Suprapubic skin (tissue), 4 donors: ENCODE measurements around the gene PPP1R12B.
"Not testable (repeated sequence)": the region's sequence is repeated elsewhere in the genome, so short reads cannot be mapped to it uniquely, and the experiment has no call there.

Experiments used
- CTCF ChIP-seq, 2 donors: fragments of 200-600 bp in 1 of 2; fragments of 450-650 bp in 1 of 2; sonication (generic) in 1 of 2; IDR thresholded peaks; one replicate each; pipeline ENCODE4 v1.5.1; 2016 to 2019; ENCODE audit warnings: antibody characterized with exemption in 2 of 2, mild to moderate bottlenecking in 1 of 2, moderate library complexity in 1 of 2
- EP300 ChIP-seq: sonication (generic); formaldehyde crosslinking; IDR thresholded peaks from one replicate; pipeline ENCODE4 v1.6.1; 2017; ENCODE audit warnings: antibody characterized with exemption
- POLR2A ChIP-seq, 2 donors: fragments of 450-650 bp; IDR thresholded peaks; one replicate each; pipeline ENCODE4 v1.6.1; 2017; ENCODE audit warnings: antibody characterized with exemption in 2 of 2, mild to moderate bottlenecking in 2 of 2, moderate library complexity in 2 of 2
- POLR2AphosphoS5 ChIP-seq, 3 donors: sonication (generic); formaldehyde crosslinking; IDR thresholded peaks; one replicate each; pipeline ENCODE4 v1.6.1; 2017; ENCODE audit warnings: antibody characterized with exemption in 3 of 3

DNA sequence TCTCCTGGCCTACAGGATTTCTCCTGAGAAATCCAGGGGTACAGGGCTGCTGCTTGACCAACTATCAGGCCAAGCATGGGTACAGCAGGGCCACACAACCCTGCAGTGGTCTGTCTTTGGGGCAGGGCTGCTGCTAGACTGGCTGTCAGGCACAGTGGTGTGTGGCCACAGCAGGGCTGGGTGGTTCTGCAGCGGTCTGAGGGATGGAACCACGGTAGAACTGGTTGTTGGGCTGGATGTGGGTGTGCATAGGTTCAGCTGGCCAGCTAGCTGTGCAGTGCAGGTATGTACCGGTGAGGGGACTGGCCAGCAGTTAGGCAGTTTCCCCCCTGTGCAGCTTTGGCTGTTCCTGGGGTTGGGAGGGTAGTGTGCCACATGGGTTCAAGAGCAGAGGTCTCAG is 136.3 kb downstream of the PPP1R12B start:
- TF ChIP-seq CTCF (IDR thresholded peaks at IDR 0.05); POLR2A (IDR thresholded peaks at IDR 0.05); POLR2AphosphoS5 (IDR thresholded peaks at IDR 0.05); EP300: not testable (repeated sequence)
